ENCODE measurements around the gene IRX3.

Gene IRX3

DNA sequence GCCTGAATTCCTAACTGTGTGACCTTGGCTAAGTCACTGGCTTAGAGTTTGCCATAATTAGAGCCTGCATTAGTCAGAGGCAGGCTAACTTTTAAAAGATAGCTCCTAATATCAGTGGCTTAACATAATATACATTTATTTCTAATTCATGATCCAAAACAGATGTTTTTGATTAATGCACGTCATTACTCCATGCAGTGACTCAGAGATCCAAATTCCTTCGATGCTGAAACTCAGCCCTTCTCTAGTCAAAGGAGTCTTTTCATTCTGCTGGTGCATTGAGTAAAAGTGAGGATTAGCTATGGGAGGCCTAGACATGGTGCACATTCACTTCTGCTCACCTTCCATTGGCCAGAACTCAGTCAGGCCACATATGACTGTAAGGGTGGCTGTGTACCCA is 49.8 kb downstream of the IRX3 start:
- DNase-seq (ENCODE audit: low read depth in 3 of 3, low spot score in 1 of 3) = no peak

- no peak for DNase-seq (ENCODE audit: low read depth in 3 of 3, low spot score in 1 of 3)
Measured at GRCh38 chr16:54233615-54234014, 53.0 kb downstream of the IRX3 start.
